Mesenchymal stem cell (in vitro differentiated cells and primary cell): ENCODE measurements around the gene PHF19. TPM values are rescaled to one million over a fixed set of nuclear protein-coding genes. Genes with fewer than 3 reads are reported as not detected.

Experiments used
- DNase-seq: peaks from one replicate; pipeline ENCODE4 v3.0.0-alpha.2; 2013
- H2AFZ ChIP-seq: one replicate; pipeline ENCODE4 v1.6.1; 2013; ENCODE audit warnings: low read depth, mild to moderate bottlenecking, control low read depth, inconsistent platforms, low read length, moderate library complexity
- H2AK5ac ChIP-seq: 2 replicates; pipeline ENCODE4 v1.6.1; 2013; ENCODE audit warnings: low read length, moderate library complexity, mild to moderate bottlenecking, inconsistent platforms; ENCODE audit not compliant: severe bottlenecking
- H2BK120ac ChIP-seq: one replicate; pipeline ENCODE4 v1.6.1; 2013; ENCODE audit warnings: low read depth, mild to moderate bottlenecking, inconsistent platforms, low read length, moderate library complexity
- H2BK12ac ChIP-seq, 2 experiments: one replicate each; pipeline ENCODE4 v1.6.1; 2013; ENCODE audit warnings: inconsistent platforms in 2 of 2, low read length in 2 of 2, mild to moderate bottlenecking in 2 of 2, moderate library complexity in 2 of 2, control low read depth in 1 of 2
- H2BK15ac ChIP-seq: one replicate; pipeline ENCODE4 v1.6.1; 2013; ENCODE audit warnings: mild to moderate bottlenecking, low read depth, inconsistent platforms; ENCODE audit not compliant: poor library complexity, severe bottlenecking
- H2BK5ac ChIP-seq: 2 replicates; pipeline ENCODE4 v1.6.1; 2013; ENCODE audit warnings: low read depth, mild to moderate bottlenecking, low read length, control low read depth, inconsistent platforms; ENCODE audit not compliant: poor library complexity, severe bottlenecking
- H3K14ac ChIP-seq, 2 experiments: one replicate each; pipeline ENCODE4 v1.6.1; 2013; ENCODE audit warnings: inconsistent platforms in 2 of 2, low read length in 2 of 2, control low read depth in 1 of 2, mild to moderate bottlenecking in 1 of 2, moderate library complexity in 1 of 2
- H3K18ac ChIP-seq, 2 experiments: one replicate each; pipeline ENCODE4 v1.6.1; 2013; ENCODE audit warnings: inconsistent platforms in 2 of 2, low read length in 2 of 2, control low read depth in 1 of 2, low read depth in 1 of 2, mild to moderate bottlenecking in 1 of 2
- H3K23ac ChIP-seq, 2 experiments: one replicate each; pipeline ENCODE4 v1.6.1; 2013; ENCODE audit warnings: inconsistent platforms in 2 of 2, low read length in 2 of 2, mild to moderate bottlenecking in 2 of 2, moderate library complexity in 2 of 2, control low read depth in 1 of 2
- H3K27ac ChIP-seq: 2 replicates; pipeline ENCODE4 v1.5.1; 2013; ENCODE audit warnings: mild to moderate bottlenecking, moderate library complexity, low read length, control low read depth, inconsistent platforms; ENCODE audit not compliant: poor library complexity, severe bottlenecking
- H3K27me3 ChIP-seq, 2 experiments: 2 replicates each; pipeline versions ENCODE4 v1.6.1 to v1.7.0; 2013; ENCODE audit warnings: low read length in 2 of 2, mild to moderate bottlenecking in 2 of 2, moderate library complexity in 2 of 2, control low read depth in 1 of 2, inconsistent platforms in 1 of 2; ENCODE audit not compliant: control insufficient read depth in 1 of 2, insufficient read depth in 1 of 2
- H3K36me3 ChIP-seq, 2 experiments: 2 replicates each; pipeline versions ENCODE4 v1.6.1 to v1.7.0; 2013; ENCODE audit warnings: low read length in 2 of 2, control low read depth in 1 of 2, inconsistent platforms in 1 of 2, low read depth in 1 of 2, mild to moderate bottlenecking in 1 of 2; ENCODE audit not compliant: insufficient read depth in 2 of 2, control insufficient read depth in 1 of 2
- H3K4ac ChIP-seq, 2 experiments: one replicate each; pipeline ENCODE4 v1.6.1; 2013; ENCODE audit warnings: inconsistent platforms in 2 of 2, low read length in 2 of 2, mild to moderate bottlenecking in 2 of 2, moderate library complexity in 2 of 2, control low read depth in 1 of 2, low read depth in 1 of 2
- H3K4me1 ChIP-seq: 2 replicates; pipeline ENCODE4 v1.6.1; 2013; ENCODE audit warnings: low read depth, low read length, control low read depth; ENCODE audit not compliant: control insufficient read depth, insufficient read depth
- H3K4me2 ChIP-seq: 2 replicates; pipeline ENCODE4 v1.6.1; 2013; ENCODE audit warnings: low read length, mild to moderate bottlenecking, inconsistent platforms; ENCODE audit not compliant: poor library complexity, severe bottlenecking
- H3K4me3 ChIP-seq, 2 experiments: 2 replicates each; pipeline versions ENCODE4 v1.5.1 to v1.7.0; 2013; ENCODE audit warnings: low read length in 2 of 2, mild to moderate bottlenecking in 2 of 2, control low read depth in 1 of 2, low read depth in 1 of 2; ENCODE audit not compliant: insufficient read depth in 1 of 2
- H3K79me1 ChIP-seq: replicated peaks from 2 replicates; pipeline ENCODE4 v1.6.1; 2013; ENCODE audit warnings: mild to moderate bottlenecking, control low read depth, low read length, inconsistent platforms; ENCODE audit not compliant: poor library complexity, severe bottlenecking
- H3K9ac ChIP-seq: 2 replicates; pipeline ENCODE4 v1.7.0; 2013; ENCODE audit warnings: mild to moderate bottlenecking, low read length, moderate library complexity
- H3K9me3 ChIP-seq: 2 replicates; pipeline ENCODE4 v1.7.0; 2013; ENCODE audit warnings: mild to moderate bottlenecking, low read length; ENCODE audit not compliant: control insufficient read depth
- H4K8ac ChIP-seq: one replicate; pipeline ENCODE4 v1.6.1; 2013; ENCODE audit warnings: inconsistent platforms, mild to moderate bottlenecking, low read length, moderate library complexity
- H4K91ac ChIP-seq: one replicate; pipeline ENCODE4 v1.6.1; 2013; ENCODE audit warnings: mild to moderate bottlenecking, low read length, inconsistent platforms
- WGBS: methylation state at CpG from one replicate; pipeline ENCODE4 v1.1.7; 2013; ENCODE audit warnings: mixed read lengths; 5-methylcytosine and 5-hydroxymethylcytosine counted together
- polyA plus RNA-seq, 2 experiments: library from polyadenylated mRNA; stranded (reverse); fragments of 200-250 nt; gene quantifications; one replicate each; pipeline ENCODE4 v1.2.3, GENCODE V29; 2013

Gene PHF19
- polyA plus RNA-seq (2013, experiment 1 of 2): 16.7 TPM
- 15.1 TPM for polyA plus RNA-seq (2013, experiment 2 of 2)

DNA sequence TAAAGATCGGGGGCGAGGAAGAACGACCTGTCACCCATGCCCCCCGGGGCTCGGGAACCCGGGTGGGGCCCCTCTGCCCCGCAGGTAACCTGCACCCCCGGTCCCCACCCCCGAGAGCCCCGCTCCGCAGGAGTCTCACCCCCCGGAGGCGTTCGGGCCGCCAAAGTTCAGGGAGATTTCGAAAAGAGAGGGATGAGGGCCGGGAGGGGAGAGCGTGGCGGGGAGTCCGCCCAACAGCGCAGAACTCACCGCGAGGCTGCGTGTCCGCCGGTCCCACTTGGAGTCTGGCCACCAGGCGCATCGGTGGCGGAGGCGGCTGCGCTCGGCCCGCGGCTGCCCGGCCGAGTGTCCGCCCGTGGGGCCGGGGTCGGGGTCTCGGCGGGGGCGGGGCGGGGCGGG is at the start of gene PHF19:
TSS of gene PHF19 (minus strand) at position 347 of the 399 bp plus-strand sequence. CDS start 2,447 bp downstream, outside the sequence.
- H2BK5ac ChIP-seq: peak within 1 kb of the TSS; percentile 61
- H3K36me3 ChIP-seq: peaks cover 3 to 16% of the 10 kb centered on the region in 2 experiments
- WGBS: 4% methylated on average over 8 of the region's 45 CpGs
- H3K79me1 ChIP-seq: no peaks in the 10 kb centered on the region
- peak within 1 kb of the TSS; percentile 67 to 82 for H3K4me3 ChIP-seq
- DNase-seq: peak; percentile 48
- peak within 1 kb of the TSS; percentile 57 to 77 for H3K4ac ChIP-seq
- no peak within 1 kb of the TSS for H2AK5ac ChIP-seq
- no peaks in the 10 kb centered on the region for H3K9me3 ChIP-seq
- H4K8ac ChIP-seq: peak within 1 kb of the TSS; percentile 94
- peak within 1 kb of the TSS; percentile 80 for H3K9ac ChIP-seq
- peaks cover 5 to 27% of the 10 kb centered on the region in 2 experiments for H3K27me3 ChIP-seq
- peak within 1 kb of the TSS; percentile 57 for H3K27ac ChIP-seq
- peaks cover 27% of the 10 kb centered on the region for H3K4me1 ChIP-seq
- H2BK120ac ChIP-seq: peak within 1 kb of the TSS; percentile 91
- H2AFZ ChIP-seq: peak within 1 kb of the TSS; percentile 81
- H4K91ac ChIP-seq: peak within 1 kb of the TSS; percentile 58
- peak within 1 kb of the TSS in 1 of 2 experiments; percentile 78 for H3K23ac ChIP-seq
- H3K18ac ChIP-seq: peak within 1 kb of the TSS; percentile 12 to 93
- peak within 1 kb of the TSS; percentile 87 for H2BK15ac ChIP-seq
- peak within 1 kb of the TSS in 1 of 2 experiments; percentile 98 for H3K14ac ChIP-seq
- peak within 1 kb of the TSS; percentile 70 for H3K4me2 ChIP-seq
- peak within 1 kb of the TSS; percentile 23 to 73 for H2BK12ac ChIP-seq

DNA sequence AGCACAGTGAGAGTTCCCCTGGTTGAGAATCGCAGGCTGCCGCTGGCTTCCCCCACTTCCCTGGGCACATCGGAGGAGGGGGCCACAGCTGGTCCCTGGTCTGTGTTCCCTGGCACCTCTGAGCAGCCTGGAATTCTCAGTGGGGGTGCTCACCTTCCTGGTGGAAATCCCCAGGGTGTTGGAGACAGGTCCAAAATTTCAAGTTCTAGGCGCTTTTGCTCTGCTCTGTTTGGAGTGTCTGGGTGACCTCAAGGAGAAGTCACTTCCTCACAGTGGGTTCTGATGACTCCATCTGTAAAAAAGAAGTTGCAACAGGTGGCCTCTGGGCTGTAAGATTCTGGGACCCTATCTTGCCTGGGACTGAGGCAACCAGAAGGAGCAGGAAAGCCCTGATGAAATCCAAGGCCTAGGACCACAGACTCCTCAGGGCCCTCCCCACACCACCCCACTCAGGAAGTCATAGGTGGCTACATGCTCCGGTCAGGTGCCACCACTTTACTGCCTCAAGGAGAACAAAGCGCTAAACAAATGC is 49.5 kb upstream of the PHF19 start, which contains the start of gene TRAF1:
TSS of gene TRAF1 (minus strand) at position 400 of the 532 bp plus-strand sequence. CDS start 721 bp downstream, outside the sequence.
- H3K4ac ChIP-seq: peak within 1 kb of the TSS; percentile 32 to 69
- no peak within 1 kb of the TSS for H2BK120ac ChIP-seq
- H3K79me1 ChIP-seq: peaks cover 3% of the 10 kb centered on the region
- 94% methylated on average over 6 of the region's 6 CpGs for WGBS
- no peak for DNase-seq
- H4K91ac ChIP-seq: peak within 1 kb of the TSS; percentile 48
- no peak within 1 kb of the TSS for H3K4me2 ChIP-seq
- H4K8ac ChIP-seq: peak within 1 kb of the TSS; percentile 78
- H2BK12ac ChIP-seq: peak within 1 kb of the TSS; percentile 30 to 45
- peak within 1 kb of the TSS; percentile 48 to 54 for H3K18ac ChIP-seq
- no peak within 1 kb of the TSS for H2AK5ac ChIP-seq
- H3K27me3 ChIP-seq: no peaks in the 10 kb centered on the region
- H3K4me3 ChIP-seq: no peak within 1 kb of the TSS
- no peaks in the 10 kb centered on the region for H3K36me3 ChIP-seq
- H2AFZ ChIP-seq: peak within 1 kb of the TSS; percentile 29
- no peak within 1 kb of the TSS for H3K27ac ChIP-seq
- H3K4me1 ChIP-seq: peaks cover 23% of the 10 kb centered on the region
- no peaks in the 10 kb centered on the region for H3K9me3 ChIP-seq
- H3K23ac ChIP-seq: no peak within 1 kb of the TSS
- H3K14ac ChIP-seq: no peak within 1 kb of the TSS
- H2BK15ac ChIP-seq: peak within 1 kb of the TSS; percentile 96
- no peak within 1 kb of the TSS for H2BK5ac ChIP-seq
- H3K9ac ChIP-seq: peak within 1 kb of the TSS; percentile 66

DNA sequence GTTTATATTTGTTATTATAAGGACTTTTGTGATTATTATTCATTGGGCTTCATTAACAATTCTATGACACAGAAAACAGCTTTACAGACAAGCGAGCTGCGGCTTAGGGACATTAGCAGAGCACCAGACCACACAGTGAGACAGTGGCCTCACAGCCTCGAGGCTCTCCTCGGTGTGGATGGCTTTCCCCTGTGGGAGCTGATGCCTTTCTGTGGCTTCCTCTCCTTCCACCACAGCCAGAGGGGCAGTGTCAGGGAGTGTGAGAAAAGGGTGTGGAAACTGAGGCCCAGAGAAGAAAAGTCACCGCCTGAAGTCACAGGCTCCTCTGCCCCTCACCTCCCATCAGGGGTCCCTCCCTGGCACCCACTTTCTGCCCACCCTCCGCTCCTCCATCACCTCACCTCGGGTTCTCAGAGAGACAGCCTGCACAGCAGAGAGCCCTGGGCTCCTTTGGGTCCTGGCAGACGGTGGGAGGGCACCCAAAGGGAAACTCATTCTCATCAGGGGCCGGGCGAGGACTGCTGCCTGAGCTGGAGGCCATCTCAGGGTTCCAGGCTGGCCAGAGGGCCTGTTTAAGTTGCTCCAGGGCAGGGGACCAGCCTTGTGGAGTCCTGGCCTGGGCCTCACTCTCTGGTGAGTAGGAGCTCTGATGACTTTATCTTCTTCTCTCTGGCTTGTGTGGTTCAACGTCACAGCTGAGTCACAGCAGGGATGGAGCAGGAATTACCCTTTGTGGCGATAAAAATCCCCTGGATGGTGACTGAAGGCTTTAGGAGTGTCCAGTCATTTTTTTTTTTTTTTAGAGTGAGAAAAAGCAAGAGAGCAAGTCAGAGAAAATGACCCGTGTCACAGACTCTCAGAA is 48.8 kb upstream of the PHF19 start:
- no peak overlapping the region for H3K23ac ChIP-seq
- 65% methylated on average over 13 of the region's 13 CpGs for WGBS
- H3K4me3 ChIP-seq: no peak overlapping the region
- peak overlapping the region; percentile 32 to 69 for H3K4ac ChIP-seq
- H2BK12ac ChIP-seq: peak overlapping the region; percentile 30 to 45
- H3K27ac ChIP-seq: no peak overlapping the region
- H3K9me3 ChIP-seq: no peaks in the 10 kb centered on the region
- peaks cover 3% of the 10 kb centered on the region for H3K79me1 ChIP-seq
- no peak overlapping the region for H2AK5ac ChIP-seq
- peak overlapping the region; percentile 48 to 54 for H3K18ac ChIP-seq
- peaks cover 21% of the 10 kb centered on the region for H3K4me1 ChIP-seq
- peak overlapping the region; percentile 96 for H2BK15ac ChIP-seq
- no peaks in the 10 kb centered on the region for H3K27me3 ChIP-seq
- no peak overlapping the region for H3K4me2 ChIP-seq
- H2AFZ ChIP-seq: peak overlapping the region; percentile 29
- H3K36me3 ChIP-seq: no peaks in the 10 kb centered on the region
- H2BK120ac ChIP-seq: no peak overlapping the region
- H3K14ac ChIP-seq: no peak overlapping the region
- peak overlapping the region; percentile 66 for H3K9ac ChIP-seq
- H2BK5ac ChIP-seq: no peak overlapping the region
- peak overlapping the region; percentile 48 for H4K91ac ChIP-seq
- H4K8ac ChIP-seq: peak overlapping the region; percentile 78
- peak; percentile 96 for DNase-seq
